Measurements from ENCODE around the gene ELF2.
A peak's percentile ranks its signal among the peaks of the same experiment; 100 is the strongest.
"Not testable (repeated sequence)": the region's sequence is repeated elsewhere in the genome, so short reads cannot be mapped to it uniquely, and the experiment has no call there.

ELF2 gene

DNA sequence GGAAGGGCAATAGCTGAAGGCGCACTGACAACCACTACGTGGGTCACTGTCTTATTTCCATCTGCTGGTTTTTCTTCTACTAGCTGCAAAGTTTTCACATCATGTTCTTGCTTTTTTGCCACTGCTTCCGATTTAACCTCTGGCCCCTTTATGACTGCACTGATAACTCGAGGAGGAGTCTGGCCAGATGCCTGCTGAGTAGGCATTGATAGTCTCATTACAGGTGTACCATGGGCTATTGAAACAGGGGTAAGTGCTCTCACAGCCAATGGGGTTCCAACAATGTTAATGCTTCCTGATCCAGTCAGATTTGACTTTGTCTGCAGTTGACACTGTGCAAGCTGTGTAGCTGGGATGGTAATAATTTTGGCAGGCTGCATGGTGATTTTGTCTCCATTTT, 118.0 kb downstream of the ELF2 start:
- not testable (repeated sequence) for DNase-seq

DNA sequence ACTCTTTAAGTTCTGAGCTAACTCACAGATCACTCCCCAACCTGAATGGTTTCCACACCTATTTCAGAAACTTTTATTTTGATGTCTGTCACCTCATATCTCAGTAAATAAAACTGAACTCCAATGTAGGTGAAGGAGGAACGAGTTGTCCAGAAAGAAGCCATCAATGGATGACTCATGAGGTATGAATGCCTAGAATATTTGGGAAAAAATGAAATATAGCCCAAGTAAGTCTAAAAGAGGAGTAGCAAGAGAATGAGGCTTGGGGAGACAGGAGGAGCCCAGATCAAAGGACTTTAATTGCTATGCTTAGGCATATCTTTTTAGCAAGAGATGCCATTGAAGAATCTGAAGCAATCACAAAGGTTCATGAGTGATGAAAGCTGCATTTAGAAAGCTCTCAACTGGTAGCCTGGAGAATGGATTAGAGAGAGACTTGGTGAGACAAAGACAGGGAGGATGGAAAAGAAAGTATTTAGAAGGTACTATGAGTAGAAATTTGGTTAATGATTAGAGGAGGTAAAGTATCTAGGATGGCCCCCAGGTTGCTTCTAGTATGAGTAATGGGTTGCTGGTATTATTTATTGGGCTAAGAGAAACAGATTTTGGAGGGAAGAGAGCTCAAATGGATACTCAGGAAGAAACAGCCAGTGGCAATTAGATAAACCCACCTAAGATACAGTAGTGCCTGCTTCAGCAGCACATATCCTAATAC, 122.1 kb downstream of the ELF2 start:
- no peak for DNase-seq

DNA sequence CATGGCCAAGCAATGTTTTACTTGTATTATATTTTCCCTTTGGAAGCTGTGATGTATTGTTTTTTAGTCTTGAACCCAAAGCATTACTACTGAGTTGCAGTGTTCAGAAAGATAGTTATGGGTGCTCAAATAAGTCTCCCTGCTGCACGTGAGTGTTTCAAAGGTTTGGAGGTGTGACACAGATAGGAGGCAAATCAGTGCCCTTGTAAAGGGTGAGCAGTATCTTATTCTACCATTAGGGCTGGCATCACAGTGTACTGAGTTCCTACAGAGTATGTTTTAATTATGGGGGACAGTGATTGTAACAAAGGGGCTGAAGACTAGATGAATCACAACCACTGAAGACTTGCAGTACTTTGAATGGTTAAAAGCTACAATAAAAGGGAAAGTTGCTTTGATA, 123.1 kb downstream of the ELF2 start:
- DNase-seq = no peak

DNA sequence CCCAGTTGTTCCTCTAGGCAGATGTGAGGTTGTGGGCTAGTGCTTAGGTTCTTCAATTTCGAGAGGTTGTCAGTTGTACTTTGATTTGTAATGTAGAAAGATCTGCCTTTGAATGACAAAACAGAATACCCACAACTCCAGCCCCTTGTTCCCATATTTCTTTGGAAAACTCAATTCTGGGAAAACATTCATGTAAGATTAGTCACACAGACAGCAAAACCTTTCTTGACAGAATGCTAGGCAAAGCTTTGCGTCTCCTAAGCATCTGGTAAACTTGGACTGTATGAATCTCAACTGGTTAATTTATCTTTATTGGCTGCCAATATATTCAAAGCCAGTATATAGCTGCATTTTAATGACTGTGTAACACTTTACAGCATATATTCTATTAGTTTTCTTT, 126.6 kb downstream of the ELF2 start:
- no peak for DNase-seq

DNA sequence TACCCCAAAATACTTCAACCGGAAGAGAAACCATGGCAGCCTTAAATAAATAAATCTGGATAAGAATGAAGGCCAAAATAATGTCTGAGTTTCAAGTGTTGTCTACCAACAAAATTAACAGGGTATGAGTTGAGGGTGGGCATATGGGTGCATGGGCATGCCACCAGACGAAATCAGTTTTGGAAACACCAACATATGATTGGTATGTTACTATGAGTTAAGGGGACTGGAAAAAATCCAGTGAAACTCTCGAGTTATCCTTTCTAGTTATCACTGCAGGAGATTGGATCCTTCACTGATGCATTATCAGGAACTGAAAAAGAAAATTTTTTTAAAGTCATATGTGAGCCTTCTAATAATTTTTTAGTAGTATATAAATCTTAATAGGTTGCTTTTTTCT, 129.0 kb downstream of the ELF2 start:
- no peak for DNase-seq

DNA sequence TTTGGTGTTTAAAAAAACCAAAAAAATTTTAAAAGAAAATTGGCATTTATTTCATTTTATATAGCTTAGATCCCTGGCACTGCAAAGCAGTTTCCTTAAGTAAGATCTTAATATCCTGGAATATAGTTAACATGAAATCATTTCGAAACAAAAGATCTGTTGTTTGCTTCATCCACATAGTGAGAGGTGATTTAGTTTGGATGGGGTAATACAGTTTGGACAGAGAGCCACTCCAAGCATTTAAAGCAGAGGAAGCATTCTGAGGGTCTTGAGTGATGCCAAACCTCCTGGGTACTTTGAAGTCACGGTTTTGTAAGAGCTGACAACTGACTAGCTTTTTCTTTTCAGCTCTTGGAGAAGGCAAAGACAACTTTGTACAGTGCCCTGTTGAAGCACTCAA, 132.7 kb downstream of the ELF2 start:
- DNase-seq = no peak

DNA sequence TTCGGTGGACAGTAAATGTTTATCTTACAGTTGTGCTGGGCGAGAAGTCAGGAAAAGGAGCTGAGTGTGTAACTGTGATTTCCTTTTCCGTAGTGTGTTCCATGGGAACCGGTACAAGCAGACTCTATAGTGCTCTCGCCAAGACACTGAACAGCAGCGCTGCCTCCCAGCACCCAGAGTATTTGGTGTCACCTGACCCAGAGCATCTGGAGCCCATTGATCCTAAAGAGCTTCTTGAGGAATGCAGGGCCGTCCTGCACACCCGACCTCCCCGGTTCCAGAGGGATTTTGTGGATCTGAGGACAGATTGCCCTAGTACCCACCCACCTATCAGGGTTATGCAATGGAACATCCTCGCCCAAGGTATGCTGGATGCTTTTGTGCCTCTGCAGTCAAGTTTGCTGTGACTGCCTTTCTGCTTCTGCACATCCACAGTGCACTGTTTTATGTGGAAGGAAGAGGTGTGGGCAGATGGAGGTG, 134.0 kb downstream of the ELF2 start:
- no peak for DNase-seq

DNA sequence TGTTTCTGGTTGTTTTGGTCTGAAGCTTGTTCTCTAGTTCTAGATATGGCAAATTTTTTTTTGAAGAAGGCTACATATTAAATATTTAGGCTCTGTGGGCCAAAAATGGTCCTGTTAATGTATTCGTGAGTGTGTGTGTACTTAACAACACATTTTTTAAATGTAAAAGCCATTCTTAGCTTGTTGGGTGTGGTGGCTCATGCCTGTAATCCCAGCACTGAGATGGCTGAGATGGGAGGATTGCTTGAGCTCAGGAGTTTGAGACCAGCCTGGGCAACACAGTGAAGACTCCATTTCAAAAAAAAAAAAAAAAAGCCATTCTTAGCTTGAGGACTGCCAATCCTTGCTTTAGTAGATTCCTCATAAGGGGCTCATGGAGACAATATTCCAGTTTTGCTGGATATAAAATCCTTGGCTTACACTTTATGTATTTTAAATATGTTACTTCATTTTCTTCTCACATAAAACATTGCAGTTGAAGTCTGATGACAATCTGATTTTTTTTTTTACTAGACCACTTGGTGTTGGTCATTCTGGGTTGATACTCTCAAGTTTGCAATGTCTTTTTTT, 138.1 kb downstream of the ELF2 start:
- no peak for DNase-seq

DNA sequence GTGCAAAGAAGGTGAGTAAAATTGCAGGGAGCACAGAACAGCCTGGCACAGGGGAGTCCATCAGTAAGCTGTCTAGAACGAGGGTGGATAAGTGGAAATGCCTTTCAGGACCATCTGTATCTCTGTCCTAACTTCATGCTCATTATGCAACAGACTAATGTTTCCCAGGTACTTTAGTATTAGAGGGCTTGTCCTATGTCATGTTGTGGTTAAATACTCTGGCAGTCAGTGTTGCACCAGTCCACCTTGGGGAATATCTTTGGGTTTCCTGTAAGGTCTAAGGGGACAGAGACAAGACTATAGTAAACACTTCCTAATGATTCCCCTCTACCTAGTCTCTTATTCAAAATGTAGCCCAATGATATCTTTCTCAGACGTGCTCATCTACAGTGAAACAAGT, 140.1 kb downstream of the ELF2 start:
- no peak for DNase-seq

DNA sequence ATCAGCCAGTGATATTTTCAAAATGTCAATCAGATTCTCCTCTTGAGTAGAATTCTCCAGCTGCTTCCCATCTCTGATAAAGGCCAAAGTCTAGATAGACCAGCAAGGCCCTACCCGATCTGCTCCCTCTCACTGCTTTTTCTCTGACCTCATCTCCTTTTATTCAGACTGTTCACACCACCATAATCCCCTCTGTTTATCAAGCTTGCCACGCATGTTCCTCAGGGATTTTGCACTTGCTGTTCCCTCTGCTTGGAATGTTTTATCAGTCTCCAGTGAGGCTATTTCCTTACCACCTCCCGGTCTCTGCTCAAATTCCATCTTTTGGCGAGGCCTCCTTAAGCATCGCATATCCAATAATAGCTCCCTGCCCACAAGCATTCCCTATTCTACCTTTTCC, 141.4 kb downstream of the ELF2 start:
- DNase-seq = no peak

DNA sequence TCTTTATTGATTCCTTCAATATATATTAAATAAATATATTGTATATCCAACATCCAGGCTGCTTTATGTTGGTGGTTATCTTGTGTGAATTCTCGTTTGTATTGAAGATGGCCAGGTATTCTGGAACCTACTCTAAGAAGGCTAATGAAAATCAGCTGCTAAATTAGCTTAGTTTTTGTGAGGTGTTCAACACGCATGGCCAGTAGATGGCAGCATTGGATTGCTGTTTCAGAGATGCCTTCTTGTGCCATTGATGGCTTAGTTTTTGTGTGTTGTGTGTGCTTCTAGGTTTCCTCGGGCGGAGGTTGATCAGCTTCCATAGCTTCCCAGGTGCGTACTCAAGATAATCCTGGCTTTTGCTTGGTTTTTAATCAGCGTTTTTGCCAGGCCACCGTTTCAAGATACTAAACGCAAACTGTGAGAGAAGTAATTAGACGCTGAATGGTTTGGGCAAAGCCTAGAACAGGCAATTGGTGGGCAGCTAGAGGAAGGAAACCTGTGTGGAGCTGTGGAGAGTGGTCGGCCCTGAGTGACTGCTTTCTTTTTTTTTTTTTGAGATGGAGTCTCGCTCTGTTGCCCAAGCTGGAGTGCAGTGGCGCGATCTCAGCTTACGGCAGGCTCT, 146.3 kb downstream of the ELF2 start:
- DNase-seq = peak; percentile 68

DNA sequence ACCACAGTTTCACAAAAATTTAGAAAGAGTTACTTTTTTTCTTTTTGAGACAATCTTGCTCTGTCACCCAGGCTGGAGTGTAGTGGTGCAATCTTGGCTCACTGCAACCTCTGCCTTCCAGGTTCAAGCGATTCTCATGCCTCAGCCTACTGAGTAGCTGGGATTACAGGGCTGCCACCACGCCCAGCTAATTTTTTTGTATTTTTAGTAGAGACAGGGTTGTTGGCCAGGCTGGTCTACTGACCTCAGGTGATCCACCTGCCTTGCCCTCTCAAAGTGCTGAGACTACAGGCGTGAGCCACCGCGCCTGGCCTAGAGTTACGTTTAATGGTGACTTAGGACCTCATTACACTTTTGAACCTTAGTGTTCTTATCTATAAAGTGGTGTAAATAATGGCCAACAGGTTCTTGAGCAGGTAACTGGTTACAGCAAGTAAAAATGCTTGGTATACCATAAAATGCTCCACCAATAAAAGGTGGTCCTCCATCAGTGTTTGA, 147.1 kb downstream of the ELF2 start:
- DNase-seq = not testable (repeated sequence)

DNA sequence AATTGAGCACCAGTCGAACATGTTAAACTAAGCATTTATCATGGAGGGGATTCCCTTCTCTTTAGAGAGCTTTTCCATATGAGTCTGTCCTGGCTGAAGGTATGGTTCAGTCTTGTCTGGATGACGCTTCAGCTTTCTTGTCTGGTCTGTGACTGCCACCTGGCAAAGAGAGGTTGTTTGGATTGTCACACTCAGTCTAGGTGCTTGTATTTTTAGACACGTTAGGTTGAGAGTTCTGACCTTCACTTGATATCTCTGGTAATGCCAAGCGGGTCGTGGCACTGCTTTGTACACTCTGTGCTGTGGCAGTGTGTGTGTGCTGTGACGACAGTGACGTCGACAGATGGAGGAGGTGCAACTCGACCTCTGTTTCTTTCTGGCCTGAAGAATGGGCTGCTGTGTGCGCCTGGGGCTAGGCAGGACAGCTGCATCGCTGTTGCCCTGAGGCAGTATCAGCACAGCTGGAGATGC, 148.8 kb downstream of the ELF2 start:
- DNase-seq = no peak

DNA sequence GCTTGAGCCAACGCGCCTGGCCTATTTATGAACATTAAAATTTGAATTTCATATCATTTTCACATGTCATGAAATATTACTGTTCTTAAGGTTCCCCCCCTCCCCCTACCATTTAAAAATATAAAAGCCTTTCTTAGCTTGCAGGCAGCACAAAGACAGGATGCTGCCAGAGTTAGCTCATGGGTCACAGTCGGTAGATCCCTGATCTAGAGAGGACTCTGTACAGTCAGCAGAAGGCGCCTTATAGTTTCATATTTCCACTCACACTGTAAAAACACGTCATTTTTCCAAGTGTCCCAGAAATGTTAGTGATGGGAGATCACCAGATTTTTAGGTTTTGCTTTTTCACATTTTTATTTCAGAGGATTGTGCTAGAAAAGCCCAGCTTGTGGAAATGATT, 149.2 kb downstream of the ELF2 start:
- DNase-seq = no peak

DNA sequence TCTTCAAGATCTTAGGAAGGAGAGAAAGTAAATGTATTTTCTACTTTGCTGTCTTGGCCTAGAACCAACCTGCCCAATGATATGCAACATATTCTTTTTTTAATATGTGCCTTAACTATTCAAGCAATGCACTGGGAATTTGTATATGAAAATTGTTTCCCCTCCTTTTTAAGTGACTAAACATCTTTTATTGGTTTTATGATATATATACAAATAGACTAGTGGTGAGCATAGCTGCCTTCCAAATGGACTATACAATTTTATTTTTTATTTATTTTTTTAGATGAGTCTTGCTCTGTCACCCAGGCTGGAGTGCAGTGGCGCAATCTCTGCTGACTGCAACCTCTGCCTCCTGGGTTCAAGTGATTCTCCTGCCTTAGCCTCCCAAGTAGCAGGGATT, 151.2 kb downstream of the ELF2 start:
- DNase-seq = no peak

DNA sequence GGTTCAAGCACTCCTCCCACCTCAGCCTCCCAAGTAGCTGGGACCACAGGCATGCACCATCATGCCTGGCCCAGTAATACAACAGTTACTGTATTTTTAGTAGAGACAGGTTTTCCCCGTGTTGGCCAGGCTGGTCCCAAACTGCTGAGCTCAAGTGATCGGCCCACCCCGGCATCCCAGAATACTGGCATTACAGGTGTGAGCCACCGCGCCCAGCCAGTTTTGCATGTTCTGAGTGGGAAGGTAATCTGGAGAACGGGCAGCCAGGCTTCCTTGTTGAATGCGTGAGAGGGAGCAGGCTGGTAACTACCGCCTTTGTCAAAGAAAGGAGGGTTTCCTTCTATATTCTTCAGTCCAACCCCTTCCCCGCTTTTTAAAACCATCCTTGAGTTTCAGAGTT, 152.3 kb downstream of the ELF2 start:
- no peak for DNase-seq

DNA sequence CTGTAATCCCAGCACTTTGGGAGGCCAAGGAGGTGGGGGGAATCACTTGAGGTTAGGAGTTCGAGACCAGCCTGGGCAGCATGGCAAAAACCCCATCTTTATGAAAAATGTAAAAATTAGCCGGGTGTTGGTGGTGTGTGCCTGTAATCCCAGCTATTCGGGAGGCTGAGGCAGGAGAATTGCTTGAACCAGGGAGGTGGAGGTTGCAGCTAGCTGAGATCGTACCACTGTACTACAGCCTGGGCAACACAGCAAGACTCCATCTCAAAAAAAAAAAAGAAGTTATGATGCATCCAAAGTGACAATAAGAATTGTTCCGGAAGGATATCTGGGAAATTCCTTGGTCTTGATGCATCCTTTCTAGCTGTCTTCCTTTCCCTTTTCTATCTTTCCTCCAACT, 154.2 kb downstream of the ELF2 start:
- no peak for DNase-seq

DNA sequence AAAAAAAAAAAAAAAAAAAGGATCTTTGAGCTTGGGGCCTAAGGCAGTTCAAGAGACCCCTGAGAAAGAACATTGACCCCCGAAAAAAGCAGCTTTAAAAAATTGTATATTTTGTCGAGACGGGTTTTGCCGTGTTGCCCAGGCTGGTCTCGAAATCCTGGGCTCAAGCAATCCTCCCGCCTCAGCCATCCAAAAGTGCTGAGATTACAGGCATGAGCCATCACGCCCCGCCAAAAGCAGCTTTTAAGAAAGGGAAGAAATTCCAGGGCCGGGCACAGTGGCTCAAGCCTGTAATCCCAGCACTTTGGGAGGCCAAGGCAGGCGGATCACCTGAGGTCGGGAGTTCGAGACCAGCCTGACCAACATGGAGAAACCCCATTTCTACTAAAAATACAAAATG, 155.9 kb downstream of the ELF2 start:
- not testable (repeated sequence) for DNase-seq

DNA sequence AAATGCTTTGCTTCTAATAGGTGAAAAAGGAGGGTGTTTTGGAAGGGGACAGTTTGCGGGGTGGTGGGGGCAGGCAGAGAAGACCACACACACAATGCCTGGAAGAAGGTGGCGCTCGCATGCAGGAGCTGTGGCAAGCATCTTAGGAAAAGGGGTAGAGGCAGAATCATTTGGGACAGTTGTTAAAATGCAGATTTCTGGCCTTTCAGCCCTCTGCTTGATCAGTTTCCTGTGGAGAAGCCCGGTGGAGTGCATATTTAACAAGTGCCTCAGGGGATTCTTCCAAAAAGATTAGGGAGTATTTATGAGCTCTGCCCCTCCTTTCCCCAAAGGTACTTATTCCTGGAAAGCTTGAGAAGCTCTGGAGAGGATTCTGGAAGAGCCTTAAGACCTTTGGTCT, 156.6 kb downstream of the ELF2 start:
- DNase-seq = no peak

DNA sequence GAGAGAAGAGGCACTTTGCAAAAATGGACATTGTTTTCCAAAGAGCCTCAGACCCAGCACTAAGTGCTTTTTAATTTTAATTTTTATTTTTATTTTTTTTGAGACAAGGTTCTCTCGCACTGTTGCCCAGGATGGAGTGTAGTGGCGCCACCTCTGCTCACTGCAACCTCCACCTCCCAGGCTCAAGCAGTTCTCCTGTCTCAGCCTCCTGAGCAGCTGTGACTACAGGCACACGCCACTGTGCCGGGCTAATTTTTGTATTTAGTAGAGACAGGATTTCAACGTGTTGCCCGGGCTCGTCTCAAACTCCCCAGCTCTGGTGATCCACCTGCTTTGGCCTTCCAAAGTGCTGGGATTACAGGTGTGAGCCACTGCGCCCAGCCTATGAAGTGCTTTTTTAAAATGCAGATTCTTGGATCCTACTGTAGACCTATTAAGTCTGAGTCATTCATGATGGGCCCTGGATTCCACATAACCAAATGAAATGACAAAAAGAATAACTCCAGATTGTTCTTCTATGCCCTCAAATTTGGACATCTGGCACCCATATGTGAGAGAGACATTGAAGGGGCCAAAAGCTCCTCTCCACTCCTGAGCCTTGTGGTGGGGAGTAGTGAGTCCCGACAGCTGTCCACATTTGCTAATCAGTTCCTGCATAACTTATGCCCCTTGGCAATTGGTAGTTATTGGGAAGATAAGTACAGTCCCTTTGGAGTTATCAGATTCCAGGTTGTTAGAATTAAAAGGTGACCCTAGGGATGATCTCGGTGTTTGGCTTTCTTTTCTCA, 157.9 kb downstream of the ELF2 start:
- no peak for DNase-seq

DNA sequence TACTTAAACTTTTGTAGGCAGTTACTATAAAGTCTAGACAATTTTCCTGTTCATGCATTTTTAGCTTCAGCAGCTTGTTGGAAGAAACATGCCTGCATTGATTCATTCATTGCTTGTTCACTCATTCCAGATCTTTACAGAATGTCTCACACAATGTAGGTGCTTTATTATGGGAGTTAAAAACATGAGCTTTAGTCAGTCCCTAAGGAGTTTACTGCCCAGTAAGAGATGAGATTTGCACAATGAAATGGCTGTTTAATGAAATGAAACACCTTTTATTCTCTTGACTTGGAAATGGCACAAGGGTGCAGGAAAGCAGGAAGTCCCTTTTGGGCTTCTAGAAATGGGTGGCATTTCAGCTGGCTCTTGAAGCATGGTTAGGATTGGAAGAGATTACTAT, 158.5 kb downstream of the ELF2 start:
- DNase-seq = no peak

DNA sequence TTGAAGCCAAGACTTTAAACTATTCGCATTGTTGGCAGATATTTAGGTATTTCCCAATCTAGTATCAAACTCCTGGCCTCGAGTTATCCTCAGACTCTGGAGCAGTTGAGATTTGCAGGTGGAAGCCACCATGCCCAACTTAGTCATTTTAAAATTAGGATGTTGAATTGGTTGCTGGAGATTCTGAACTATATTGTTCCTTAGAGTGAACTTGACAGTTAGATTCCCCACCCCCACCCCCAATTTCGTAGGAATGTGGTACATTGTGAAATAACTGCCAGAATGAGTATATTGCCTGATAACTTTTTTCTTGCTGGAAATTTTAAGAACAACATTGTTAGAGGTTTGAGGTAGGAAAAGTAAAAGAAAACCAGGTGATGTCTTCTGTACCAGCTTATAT, 159.2 kb downstream of the ELF2 start:
- no peak for DNase-seq

DNA sequence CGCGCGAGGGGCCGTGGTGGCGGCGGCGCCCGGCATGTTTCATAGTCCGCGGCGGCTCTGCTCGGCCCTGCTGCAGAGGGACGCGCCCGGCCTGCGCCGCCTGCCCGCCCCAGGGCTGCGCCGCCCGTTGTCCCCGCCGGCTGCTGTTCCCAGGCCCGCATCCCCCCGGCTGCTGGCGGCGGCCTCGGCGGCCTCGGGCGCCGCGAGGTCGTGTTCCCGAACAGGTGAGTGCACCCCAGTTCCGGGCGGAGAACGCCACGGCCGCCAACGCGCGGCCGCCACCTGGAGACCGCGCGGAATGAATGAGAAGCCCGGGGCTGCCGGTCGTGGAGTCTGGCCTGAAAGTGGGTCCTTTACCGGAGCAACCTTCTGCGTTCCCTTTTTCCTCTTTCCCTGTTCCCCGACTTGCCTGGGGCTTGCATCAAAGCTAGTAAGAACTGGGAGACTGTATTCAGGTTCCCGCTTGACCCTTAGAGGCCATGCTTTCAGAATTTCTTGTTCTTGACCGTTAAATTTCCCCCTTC, 161.0 kb downstream of the ELF2 start:
- DNase-seq = peak; percentile 78
